ENCODE data around the gene CRABP2. TPM values are rescaled to one million over a fixed set of nuclear protein-coding genes. Genes with fewer than 3 reads are reported as not detected.
A peak's percentile ranks its signal among the peaks of the same experiment; 100 is the strongest.

CRABP2 gene
- total and polyA plus RNA-seq, 2 of the 4 experiments (the other 2 are of a cell fraction), result 6.3 to 15.7 TPM

DNA sequence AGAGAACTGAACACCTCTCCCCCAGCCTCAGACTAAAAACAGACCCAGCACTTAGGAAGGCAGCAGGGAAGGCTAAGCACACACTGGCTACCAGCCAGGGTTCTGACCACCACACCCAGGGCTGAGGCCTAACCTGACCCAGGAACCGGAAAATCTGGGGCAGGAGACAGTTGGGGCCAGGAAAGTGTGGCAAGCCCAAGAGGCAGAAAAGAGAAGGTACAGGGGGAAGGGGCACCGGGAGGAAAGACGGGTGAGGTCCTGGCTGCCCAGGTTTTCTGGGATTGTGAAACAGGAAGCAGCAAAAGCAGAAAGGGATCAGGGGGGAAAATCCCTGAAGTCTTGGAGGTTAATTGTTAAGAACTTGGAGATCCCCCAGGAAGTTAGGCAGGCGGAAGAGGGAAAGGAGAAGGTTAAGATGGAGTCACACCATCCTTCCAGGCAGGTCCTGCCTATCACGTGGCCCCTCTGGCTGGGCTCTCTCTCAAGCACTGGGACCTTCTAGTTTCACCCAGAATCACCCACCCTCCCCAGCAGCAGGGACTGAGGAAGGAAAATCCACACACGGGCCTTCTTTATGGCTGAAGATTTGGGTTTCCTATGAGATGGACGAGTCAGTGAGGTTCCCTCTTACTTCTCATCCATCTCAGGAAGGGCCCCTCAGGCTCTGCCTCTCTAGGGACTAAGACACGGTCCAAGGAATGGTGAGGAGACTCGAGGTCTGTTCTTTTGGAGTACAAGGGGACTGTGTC is 43.5 kb upstream of the CRABP2 start:
- WGBS, 2 experiments (ENCODE audit: extremely low coverage in 2 of 2, insufficient read length in 1 of 2), result no CpG with 5 or more reads among the region's 9 CpGs
- in situ Hi-C loops (cut with MboI; ENCODE audit: low sequenced_read_pairs) (no loop called here), intact Hi-C loops (cut with micrococcal nuclease) (no loop called here), dilution Hi-C loops (cut with HindIII; ENCODE audit: low sequenced_read_pairs, unreplicated experiment) (no loop called here)
- peak overlapping the region; percentile 49 for H2AFZ ChIP-seq (replicated peaks; ENCODE audit: low read length, poor library complexity)
- peaks cover 16 to 68% of the 10 kb centered on the region in 2 experiments for H3K79me1 ChIP-seq (ENCODE audit: low read depth in 1 of 2, low read length in 2 of 2)
- peak overlapping the region; percentile 1 for H3K4me3 ChIP-seq (ENCODE audit: insufficient read depth, low read depth, low read length)
- peaks cover 35% of the 10 kb centered on the region for H3K4me1 ChIP-seq (ENCODE audit: control insufficient read depth, insufficient read depth, low read length)
- POLR2A ChIA-PET (ENCODE audit: unreplicated experiment), result no interaction called here
- no peaks in the 10 kb centered on the region for H3K27me3 ChIP-seq (ENCODE audit: control insufficient read depth, insufficient read depth, low read length)
- no peaks in the 10 kb centered on the region for H3K9me3 ChIP-seq (ENCODE audit: control insufficient read depth, insufficient read depth, low read length)
- peak overlapping the region; percentile 95 for H3K27ac ChIP-seq (ENCODE audit: insufficient read depth, low read length)
- peak overlapping the region; percentile 73 for H3K18ac ChIP-seq (ENCODE audit: low read depth, low read length)
- ATAC-seq (ENCODE audit: low read depth) (no peak), DNase-seq (peak; percentile 63)
- H3K23ac ChIP-seq (ENCODE audit: low read depth, low read length), result peak overlapping the region; percentile 97
- H3K14ac ChIP-seq (replicated peaks; ENCODE audit: low read depth, low read length), result peak overlapping the region; percentile 99
- peak overlapping the region; percentile 78 for H3K9ac ChIP-seq (ENCODE audit: low read depth, low read length)
- peak overlapping the region; percentile 83 for H2AK5ac ChIP-seq (ENCODE audit: low read depth, low read length)
- H4K5ac ChIP-seq (ENCODE audit: low read depth, low read length), result peak overlapping the region; percentile 90
- H2BK120ac ChIP-seq (ENCODE audit: low read depth, low read length), result peak overlapping the region; percentile 95
- CTCF ChIA-PET, result no interaction called here
- peak overlapping the region; percentile 97; the same call in 2 of the 3 replicates for H2BK15ac ChIP-seq (ENCODE audit: low read depth, low read length)
- H2BK20ac ChIP-seq (ENCODE audit: low read depth, low read length), result peak overlapping the region; percentile 74
- peak overlapping the region; percentile 100 for H2AK9ac ChIP-seq (replicated peaks; ENCODE audit: low read depth, low read length, poor library complexity)
- peak overlapping the region; percentile 98 for H2BK5ac ChIP-seq (ENCODE audit: low read depth, low read length, poor library complexity, severe bottlenecking)
- H3K4me2 ChIP-seq (ENCODE audit: low read depth, low read length), result peak overlapping the region; percentile 93
- H4K8ac ChIP-seq (ENCODE audit: low read depth in 2 of 2, low read length in 2 of 2), result peak overlapping the region; percentile 93 to 96
- BruUV-seq (replicated peaks), result no TSS peak
- peak overlapping the region; percentile 99 for H4K91ac ChIP-seq (ENCODE audit: insufficient read depth, low read depth, low read length)
- peaks cover 25% of the 10 kb centered on the region; the same call in 1 of the 2 replicates for H3K9me1 ChIP-seq (ENCODE audit: insufficient read depth, low read length)
- 0 out of 2 replicates have a peak, but pooled peaks cover 11% of the 10 kb centered on the region for H4K20me1 ChIP-seq (ENCODE audit: insufficient read depth, low read length)
- peak overlapping the region; percentile 91 for H3K56ac ChIP-seq (ENCODE audit: extremely low read depth, insufficient read depth, low read length)
- peaks cover 8% of the 10 kb centered on the region; the same call in 1 of the 2 replicates for H3K36me3 ChIP-seq (ENCODE audit: control insufficient read depth, insufficient read depth, low read length)
- peak overlapping the region; percentile 98 for H3K4ac ChIP-seq (ENCODE audit: low read depth, low read length)
- TF ChIP-seq RCOR1 (IDR thresholded peaks at IDR 0.05; ENCODE audit: insufficient replicate concordance, low read length) (no peak), CEBPB (IDR thresholded peaks at IDR 0.05; ENCODE audit: low read depth, low read length) (peak; percentile 64), ELK1 (IDR thresholded peaks at IDR 0.05; ENCODE audit: borderline replicate concordance, low read depth, low read length) (no peak), FOS (IDR thresholded peaks at IDR 0.05; ENCODE audit: low read depth, low read length) (no peak), POLR2A (IDR thresholded peaks at IDR 0.05; ENCODE audit: low read depth, low read length) (no peak), SMC3 (IDR thresholded peaks at IDR 0.05; ENCODE audit: low read depth, low read length) (no peak), RFX5 (IDR thresholded peaks at IDR 0.05; ENCODE audit: low read depth, low read length) (no peak), RAD21 (IDR thresholded peaks at IDR 0.05; ENCODE audit: low read length) (no peak), CHD1 (IDR thresholded peaks at IDR 0.05; ENCODE audit: low read depth, low read length) (no peak), MAFK (IDR thresholded peaks at IDR 0.05; ENCODE audit: low read depth, low read length) (no peak), USF2 (IDR thresholded peaks at IDR 0.05; ENCODE audit: low read depth, low read length) (peak; percentile 76), MXI1 (IDR thresholded peaks at IDR 0.05; ENCODE audit: borderline replicate concordance, low read depth, low read length) (0 out of 2 replicates have a peak, but pooled peaks have one; percentile 25), MAZ (IDR thresholded peaks at IDR 0.05; ENCODE audit: borderline replicate concordance, low read depth, low read length) (no peak), BHLHE40 (IDR thresholded peaks at IDR 0.05; ENCODE audit: low read depth, low read length) (no peak)
- TF ChIP-seq, protein P1, sequence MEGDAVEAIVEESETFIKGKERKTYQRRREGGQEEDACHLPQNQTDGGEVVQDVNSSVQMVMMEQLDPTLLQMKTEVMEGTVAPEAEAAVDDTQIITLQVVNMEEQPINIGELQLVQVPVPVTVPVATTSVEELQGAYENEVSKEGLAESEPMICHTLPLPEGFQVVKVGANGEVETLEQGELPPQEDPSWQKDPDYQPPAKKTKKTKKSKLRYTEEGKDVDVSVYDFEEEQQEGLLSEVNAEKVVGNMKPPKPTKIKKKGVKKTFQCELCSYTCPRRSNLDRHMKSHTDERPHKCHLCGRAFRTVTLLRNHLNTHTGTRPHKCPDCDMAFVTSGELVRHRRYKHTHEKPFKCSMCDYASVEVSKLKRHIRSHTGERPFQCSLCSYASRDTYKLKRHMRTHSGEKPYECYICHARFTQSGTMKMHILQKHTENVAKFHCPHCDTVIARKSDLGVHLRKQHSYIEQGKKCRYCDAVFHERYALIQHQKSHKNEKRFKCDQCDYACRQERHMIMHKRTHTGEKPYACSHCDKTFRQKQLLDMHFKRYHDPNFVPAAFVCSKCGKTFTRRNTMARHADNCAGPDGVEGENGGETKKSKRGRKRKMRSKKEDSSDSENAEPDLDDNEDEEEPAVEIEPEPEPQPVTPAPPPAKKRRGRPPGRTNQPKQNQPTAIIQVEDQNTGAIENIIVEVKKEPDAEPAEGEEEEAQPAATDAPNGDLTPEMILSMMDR (conservative IDR thresholded peaks at IDR 0.05; ENCODE audit: low read depth, low read length), result no peak
